SK-N-SH treated with all-trans-retinoic acid at 6 μM for 48 hours (cell line): ENCODE results near the gene GPC6.

Experiments used
- ATAC-seq: fragments of 200-7000 bp; cut with Tn5 transposase; 3 replicates; pipeline ENCODE4 v1.9.1; 2020; ENCODE audit warnings: mild to moderate bottlenecking, moderate library complexity
- ARNTL ChIP-seq: fragments of 450-650 bp; formaldehyde crosslinking; IDR thresholded peaks from 2 replicates; pipeline ENCODE4 v1.5.0; 2020; ENCODE audit warnings: low read depth, mild to moderate bottlenecking, moderate library complexity, borderline replicate concordance
- BACH2 ChIP-seq: fragments of 250-450 bp; sonication (Bioruptor Pico); IDR thresholded peaks from 2 replicates; pipeline ENCODE4 v1.9.0; 2021; ENCODE audit warnings: mild to moderate bottlenecking, borderline replicate concordance
- CSDC2 ChIP-seq: fragments of 250-450 bp; sonication (Bioruptor Pico); IDR thresholded peaks from 2 replicates; pipeline ENCODE4 v1.5.0; 2020; ENCODE audit warnings: mild to moderate bottlenecking, moderate library complexity
- ESRRG ChIP-seq: fragments of 250-450 bp; sonication (Bioruptor Pico); IDR thresholded peaks from 2 replicates; pipeline ENCODE4 v1.6.1; 2021; ENCODE audit warnings: mild to moderate bottlenecking
- GLIS3 ChIP-seq: fragments of 250-450 bp; sonication (Bioruptor Pico); IDR thresholded peaks from 2 replicates; pipeline ENCODE4 v1.5.0; 2020; ENCODE audit warnings: mild to moderate bottlenecking, moderate library complexity
- ISL1 ChIP-seq: fragments of 250-450 bp; sonication (Bioruptor Pico); IDR thresholded peaks from 2 replicates; pipeline ENCODE4 v2.1.2; 2022; ENCODE audit warnings: mild to moderate bottlenecking, moderate library complexity
- OSR1 ChIP-seq: fragments of 250-450 bp; sonication (Bioruptor Pico); IDR thresholded peaks from 2 replicates; pipeline ENCODE4 v1.8.0; 2022; ENCODE audit warnings: moderate library complexity, mild to moderate bottlenecking, inconsistent platforms
- PPARA ChIP-seq: fragments of 250-450 bp; sonication (Bioruptor Pico); IDR thresholded peaks from 2 replicates; pipeline ENCODE4 v1.5.0; 2020; ENCODE audit warnings: mild to moderate bottlenecking, borderline replicate concordance
- RARB ChIP-seq: fragments of 250-450 bp; sonication (Bioruptor Pico); IDR thresholded peaks from 2 replicates; pipeline ENCODE4 v1.8.0; 2021; ENCODE audit warnings: mild to moderate bottlenecking, moderate library complexity
- SNAI2 ChIP-seq: fragments of 250-450 bp; sonication (Bioruptor Pico); IDR thresholded peaks from 2 replicates; pipeline ENCODE4 v1.5.0; 2020; ENCODE audit warnings: mild to moderate bottlenecking, moderate library complexity
- TCF4 ChIP-seq: fragments of 250-450 bp; sonication (Bioruptor Pico); IDR thresholded peaks from 2 replicates; pipeline ENCODE4 v1.8.0; 2021; ENCODE audit warnings: mild to moderate bottlenecking, moderate library complexity, borderline replicate concordance
- TOX ChIP-seq: fragments of 250-450 bp; sonication (Bioruptor Pico); IDR thresholded peaks from 2 replicates; pipeline ENCODE4 v1.8.0; 2021; ENCODE audit warnings: mild to moderate bottlenecking, moderate library complexity, borderline replicate concordance
- ZC3H10 ChIP-seq: fragments of 250-450 bp; sonication (Bioruptor Pico); IDR thresholded peaks from 2 replicates; pipeline ENCODE4 v1.5.1; 2021; ENCODE audit warnings: mild to moderate bottlenecking, moderate library complexity
- ZFP3 ChIP-seq: fragments of 250-450 bp; sonication (Bioruptor Pico); IDR thresholded peaks from 2 replicates; pipeline ENCODE4 v1.5.0; 2020; ENCODE audit warnings: mild to moderate bottlenecking, moderate library complexity
- ZFP30 ChIP-seq: fragments of 450-650 bp; formaldehyde crosslinking; IDR thresholded peaks from 2 replicates; pipeline ENCODE4 v1.5.0; 2022; ENCODE audit warnings: mild to moderate bottlenecking, moderate library complexity
- ZNF565 ChIP-seq: fragments of 450-650 bp; formaldehyde crosslinking; conservative IDR thresholded peaks from 2 replicates; pipeline ENCODE4 v1.5.0; 2020; ENCODE audit warnings: low read depth, mild to moderate bottlenecking, moderate library complexity
- ZNF70 ChIP-seq: fragments of 450-650 bp; formaldehyde crosslinking; IDR thresholded peaks from 2 replicates; pipeline ENCODE4 v1.5.0; 2020; ENCODE audit warnings: mild to moderate bottlenecking, moderate library complexity
- ZNF8 ChIP-seq: fragments of 450-650 bp; formaldehyde crosslinking; IDR thresholded peaks from 2 replicates; pipeline ENCODE4 v1.5.0; 2020; ENCODE audit warnings: mild to moderate bottlenecking, moderate library complexity
- TF ChIP-seq, protein P1 (sequence below): fragments of 250-450 bp; sonication (Bioruptor Pico); IDR thresholded peaks from 2 replicates; pipeline ENCODE4 v1.5.1; 2021; ENCODE audit warnings: mild to moderate bottlenecking, moderate library complexity
- TF ChIP-seq, protein P2 (sequence below): fragments of 250-450 bp; sonication (Bioruptor Pico); IDR thresholded peaks from 2 replicates; pipeline ENCODE4 v1.5.0; 2020; ENCODE audit warnings: mild to moderate bottlenecking, moderate library complexity
- TF ChIP-seq, protein P3 (sequence below): fragments of 250-450 bp; sonication (Bioruptor Pico); IDR thresholded peaks from 2 replicates; pipeline ENCODE4 v1.8.0; 2021; ENCODE audit warnings: low read depth, mild to moderate bottlenecking, moderate library complexity, borderline replicate concordance
- TF ChIP-seq, protein P4 (sequence below): fragments of 250-450 bp; sonication (Bioruptor Pico); IDR thresholded peaks from 2 replicates; pipeline ENCODE4 v1.8.0; 2020; ENCODE audit warnings: mild to moderate bottlenecking, moderate library complexity, borderline replicate concordance

GPC6 gene

DNA sequence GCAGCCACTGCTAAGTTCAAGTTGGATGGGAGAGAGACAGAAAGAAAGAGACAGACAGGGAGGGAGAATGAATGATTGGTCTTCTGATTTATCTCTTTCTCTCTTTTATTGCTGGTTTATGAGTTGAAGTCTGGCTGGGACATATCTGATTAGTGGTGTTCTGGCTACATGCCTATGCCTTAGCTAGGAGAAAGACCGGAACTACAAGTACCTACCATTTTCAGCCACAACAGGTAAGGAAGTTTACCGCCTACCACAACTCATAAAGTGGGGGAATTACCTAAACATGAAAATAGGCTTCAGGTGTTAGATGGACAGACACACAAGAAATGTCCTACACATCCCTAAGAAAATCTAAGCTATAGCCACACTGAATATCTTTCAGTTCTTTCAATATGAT lies 36.6 kb upstream of the GPC6 start:
- TF ChIP-seq ISL1 (no peak), RARB (CRISPR knock-in tag) (no peak), OSR1 (no peak), TOX (CRISPR knock-in tag) (no peak), ESRRG (no peak), ZFP30 (CRISPR knock-in tag) (no peak), ARNTL (CRISPR knock-in tag) (no peak), SNAI2 (CRISPR knock-in tag) (no peak), ZNF8 (CRISPR knock-in tag) (no peak), BACH2 (no peak), ZC3H10 (no peak), GLIS3 (no peak)
- TF ChIP-seq, protein P1, sequence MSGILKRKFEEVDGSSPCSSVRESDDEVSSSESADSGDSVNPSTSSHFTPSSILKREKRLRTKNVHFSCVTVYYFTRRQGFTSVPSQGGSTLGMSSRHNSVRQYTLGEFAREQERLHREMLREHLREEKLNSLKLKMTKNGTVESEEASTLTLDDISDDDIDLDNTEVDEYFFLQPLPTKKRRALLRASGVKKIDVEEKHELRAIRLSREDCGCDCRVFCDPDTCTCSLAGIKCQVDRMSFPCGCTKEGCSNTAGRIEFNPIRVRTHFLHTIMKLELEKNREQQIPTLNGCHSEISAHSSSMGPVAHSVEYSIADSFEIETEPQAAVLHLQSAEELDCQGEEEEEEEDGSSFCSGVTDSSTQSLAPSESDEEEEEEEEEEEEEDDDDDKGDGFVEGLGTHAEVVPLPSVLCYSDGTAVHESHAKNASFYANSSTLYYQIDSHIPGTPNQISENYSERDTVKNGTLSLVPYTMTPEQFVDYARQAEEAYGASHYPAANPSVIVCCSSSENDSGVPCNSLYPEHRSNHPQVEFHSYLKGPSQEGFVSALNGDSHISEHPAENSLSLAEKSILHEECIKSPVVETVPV (CRISPR knock-in tag): no peak
- TF ChIP-seq, protein P2, sequence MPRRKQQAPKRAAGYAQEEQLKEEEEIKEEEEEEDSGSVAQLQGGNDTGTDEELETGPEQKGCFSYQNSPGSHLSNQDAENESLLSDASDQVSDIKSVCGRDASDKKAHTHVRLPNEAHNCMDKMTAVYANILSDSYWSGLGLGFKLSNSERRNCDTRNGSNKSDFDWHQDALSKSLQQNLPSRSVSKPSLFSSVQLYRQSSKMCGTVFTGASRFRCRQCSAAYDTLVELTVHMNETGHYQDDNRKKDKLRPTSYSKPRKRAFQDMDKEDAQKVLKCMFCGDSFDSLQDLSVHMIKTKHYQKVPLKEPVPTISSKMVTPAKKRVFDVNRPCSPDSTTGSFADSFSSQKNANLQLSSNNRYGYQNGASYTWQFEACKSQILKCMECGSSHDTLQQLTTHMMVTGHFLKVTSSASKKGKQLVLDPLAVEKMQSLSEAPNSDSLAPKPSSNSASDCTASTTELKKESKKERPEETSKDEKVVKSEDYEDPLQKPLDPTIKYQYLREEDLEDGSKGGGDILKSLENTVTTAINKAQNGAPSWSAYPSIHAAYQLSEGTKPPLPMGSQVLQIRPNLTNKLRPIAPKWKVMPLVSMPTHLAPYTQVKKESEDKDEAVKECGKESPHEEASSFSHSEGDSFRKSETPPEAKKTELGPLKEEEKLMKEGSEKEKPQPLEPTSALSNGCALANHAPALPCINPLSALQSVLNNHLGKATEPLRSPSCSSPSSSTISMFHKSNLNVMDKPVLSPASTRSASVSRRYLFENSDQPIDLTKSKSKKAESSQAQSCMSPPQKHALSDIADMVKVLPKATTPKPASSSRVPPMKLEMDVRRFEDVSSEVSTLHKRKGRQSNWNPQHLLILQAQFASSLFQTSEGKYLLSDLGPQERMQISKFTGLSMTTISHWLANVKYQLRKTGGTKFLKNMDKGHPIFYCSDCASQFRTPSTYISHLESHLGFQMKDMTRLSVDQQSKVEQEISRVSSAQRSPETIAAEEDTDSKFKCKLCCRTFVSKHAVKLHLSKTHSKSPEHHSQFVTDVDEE (CRISPR knock-in tag): no peak
- TF ChIP-seq, protein P3, sequence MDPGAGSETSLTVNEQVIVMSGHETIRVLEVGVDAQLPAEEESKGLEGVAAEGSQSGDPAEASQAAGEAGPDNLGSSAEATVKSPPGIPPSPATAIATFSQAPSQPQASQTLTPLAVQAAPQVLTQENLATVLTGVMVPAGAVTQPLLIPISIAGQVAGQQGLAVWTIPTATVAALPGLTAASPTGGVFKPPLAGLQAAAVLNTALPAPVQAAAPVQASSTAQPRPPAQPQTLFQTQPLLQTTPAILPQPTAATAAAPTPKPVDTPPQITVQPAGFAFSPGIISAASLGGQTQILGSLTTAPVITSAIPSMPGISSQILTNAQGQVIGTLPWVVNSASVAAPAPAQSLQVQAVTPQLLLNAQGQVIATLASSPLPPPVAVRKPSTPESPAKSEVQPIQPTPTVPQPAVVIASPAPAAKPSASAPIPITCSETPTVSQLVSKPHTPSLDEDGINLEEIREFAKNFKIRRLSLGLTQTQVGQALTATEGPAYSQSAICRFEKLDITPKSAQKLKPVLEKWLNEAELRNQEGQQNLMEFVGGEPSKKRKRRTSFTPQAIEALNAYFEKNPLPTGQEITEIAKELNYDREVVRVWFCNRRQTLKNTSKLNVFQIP (CRISPR knock-in tag): no peak
- ATAC-seq: no peak

DNA sequence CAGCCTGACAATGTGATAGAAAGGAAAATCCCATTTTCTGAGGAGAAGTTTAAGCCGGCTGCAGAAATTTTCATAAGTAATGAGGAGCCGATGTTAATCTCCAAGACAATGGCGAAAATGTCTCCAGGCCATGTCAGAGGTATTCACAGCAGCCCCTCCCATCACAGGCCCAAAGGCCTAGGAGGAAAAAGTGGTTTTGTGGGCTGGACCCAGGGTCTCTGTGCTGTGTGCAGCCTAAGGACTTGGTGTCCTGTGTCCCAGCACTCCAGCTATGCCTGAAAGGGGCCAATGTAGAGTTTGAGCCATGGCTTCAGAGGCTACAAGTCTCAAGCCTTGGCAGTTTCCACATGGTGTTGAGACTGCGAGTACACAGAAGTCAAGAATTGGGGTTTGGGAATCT lies 32.9 kb upstream of the GPC6 start:
- ATAC-seq: no peak
- no peak for TF ChIP-seq ZNF565 (CRISPR knock-in tag)
- no peak for TF ChIP-seq ESRRG
- TF ChIP-seq, protein P1 (CRISPR knock-in tag): no peak
- TF ChIP-seq ZNF70 (CRISPR knock-in tag): no peak
- no peak for TF ChIP-seq SNAI2 (CRISPR knock-in tag)
- no peak for TF ChIP-seq BACH2
- no peak for TF ChIP-seq ZFP3 (CRISPR knock-in tag)
- TF ChIP-seq CSDC2: no peak
- TF ChIP-seq ZFP30 (CRISPR knock-in tag): no peak
- TF ChIP-seq ISL1: no peak
- TF ChIP-seq ZC3H10: no peak

DNA sequence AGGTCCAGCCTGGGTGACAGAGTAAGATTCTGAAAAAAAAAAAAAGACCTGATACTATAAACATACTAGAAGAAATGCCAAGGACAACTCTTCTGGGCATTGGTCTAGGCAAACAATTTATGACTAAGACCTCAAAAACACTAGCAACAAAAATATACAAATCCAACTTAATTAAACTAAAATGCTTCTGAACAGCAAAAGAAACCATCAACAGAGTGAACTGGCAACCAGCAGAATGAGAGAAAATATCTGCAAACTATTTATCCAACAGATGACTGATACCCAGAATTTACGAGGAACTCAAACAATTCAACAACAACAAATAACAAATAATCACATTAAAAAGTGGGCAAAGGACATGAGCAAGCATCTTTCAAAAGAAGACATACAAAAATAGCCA lies 26.8 kb upstream of the GPC6 start:
- ATAC-seq: no peak
- TF ChIP-seq, protein P1 (CRISPR knock-in tag): no peak
- TF ChIP-seq RARB (CRISPR knock-in tag) (no peak), BACH2 (no peak), TOX (CRISPR knock-in tag) (no peak), TCF4 (no peak), SNAI2 (CRISPR knock-in tag) (no peak), ZNF565 (CRISPR knock-in tag) (no peak), ZFP30 (CRISPR knock-in tag) (no peak), OSR1 (no peak), ESRRG (no peak), ZC3H10 (no peak), ZNF70 (CRISPR knock-in tag) (no peak), PPARA (CRISPR knock-in tag) (no peak), ARNTL (CRISPR knock-in tag) (no peak), ISL1 (no peak)
- TF ChIP-seq, protein P4, sequence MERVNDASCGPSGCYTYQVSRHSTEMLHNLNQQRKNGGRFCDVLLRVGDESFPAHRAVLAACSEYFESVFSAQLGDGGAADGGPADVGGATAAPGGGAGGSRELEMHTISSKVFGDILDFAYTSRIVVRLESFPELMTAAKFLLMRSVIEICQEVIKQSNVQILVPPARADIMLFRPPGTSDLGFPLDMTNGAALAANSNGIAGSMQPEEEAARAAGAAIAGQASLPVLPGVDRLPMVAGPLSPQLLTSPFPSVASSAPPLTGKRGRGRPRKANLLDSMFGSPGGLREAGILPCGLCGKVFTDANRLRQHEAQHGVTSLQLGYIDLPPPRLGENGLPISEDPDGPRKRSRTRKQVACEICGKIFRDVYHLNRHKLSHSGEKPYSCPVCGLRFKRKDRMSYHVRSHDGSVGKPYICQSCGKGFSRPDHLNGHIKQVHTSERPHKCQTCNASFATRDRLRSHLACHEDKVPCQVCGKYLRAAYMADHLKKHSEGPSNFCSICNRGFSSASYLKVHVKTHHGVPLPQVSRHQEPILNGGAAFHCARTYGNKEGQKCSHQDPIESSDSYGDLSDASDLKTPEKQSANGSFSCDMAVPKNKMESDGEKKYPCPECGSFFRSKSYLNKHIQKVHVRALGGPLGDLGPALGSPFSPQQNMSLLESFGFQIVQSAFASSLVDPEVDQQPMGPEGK (CRISPR knock-in tag): no peak
- TF ChIP-seq, protein P3 (CRISPR knock-in tag): no peak
